KMS-11 (cell line): ENCODE measurements around the gene LMNTD2.

Experiments used
- H2AFZ ChIP-seq: fragments of 200-600 bp; sonication (generic); 2 replicates; pipeline ENCODE4 v1.6.1; 2016; ENCODE audit warnings: antibody characterized with exemption, mixed run types, low read depth
- H3K27ac ChIP-seq: fragments of 200-600 bp; sonication (generic); 2 replicates; pipeline ENCODE4 v1.6.1; 2016; ENCODE audit warnings: mild to moderate bottlenecking, mixed run types
- H3K27me3 ChIP-seq: fragments of 200-600 bp; sonication (generic); 2 replicates; pipeline ENCODE4 v1.6.1; 2017; ENCODE audit warnings: mild to moderate bottlenecking, low read depth, mixed run types, moderate library complexity; ENCODE audit not compliant: insufficient read depth
- H3K36me3 ChIP-seq: fragments of 200-600 bp; sonication (generic); 2 replicates; pipeline ENCODE4 v1.6.1; 2017; ENCODE audit warnings: mild to moderate bottlenecking, mixed run types; ENCODE audit not compliant: insufficient read depth
- H3K4me1 ChIP-seq: fragments of 200-600 bp; sonication (generic); 2 replicates; pipeline ENCODE4 v1.6.1; 2016; ENCODE audit warnings: mild to moderate bottlenecking, low read depth, mixed run types; ENCODE audit not compliant: poor library complexity, severe bottlenecking
- H3K4me2 ChIP-seq: fragments of 200-600 bp; sonication (generic); 2 replicates; pipeline ENCODE4 v1.7.0; 2016; ENCODE audit warnings: mild to moderate bottlenecking, mixed run types
- H3K4me3 ChIP-seq: fragments of 200-600 bp; sonication (generic); IDR thresholded peaks from 2 replicates; pipeline ENCODE4 v1.6.1; 2017; ENCODE audit warnings: low read depth, low read length, mixed read lengths; ENCODE audit not compliant: insufficient read depth
- H3K79me2 ChIP-seq: fragments of 200-600 bp; sonication (generic); 2 replicates; pipeline ENCODE4 v1.6.1; 2016; ENCODE audit warnings: low read depth, mixed run types; ENCODE audit not compliant: insufficient read depth
- H3K9ac ChIP-seq: fragments of 200-600 bp; sonication (generic); 2 replicates; pipeline ENCODE4 v1.6.1; 2016; ENCODE audit warnings: mild to moderate bottlenecking, mixed run types
- H4K20me1 ChIP-seq: fragments of 200-600 bp; sonication (generic); 2 replicates; pipeline ENCODE4 v1.6.1; 2016; ENCODE audit warnings: mild to moderate bottlenecking, mixed run types; ENCODE audit not compliant: insufficient read depth
- CTCF ChIP-seq: fragments of 200-600 bp; sonication (generic); conservative IDR thresholded peaks from 2 replicates; pipeline ENCODE4 v1.6.1; 2017; ENCODE audit warnings: low read depth, mild to moderate bottlenecking, antibody characterized with exemption, low read length, moderate library complexity, mixed read lengths

Gene LMNTD2

GRCh38 chr11:607971-608659 lies 47.6 kb upstream of the LMNTD2 start:
- Histone ChIP-seq H3K27ac (no peak overlapping the region), H3K36me3 (no peaks in the 10 kb centered on the region; the same call in 1 of the 2 replicates), H3K79me2 (no peaks in the 10 kb centered on the region), H3K9ac (no peak overlapping the region), H3K4me2 (no peak overlapping the region), H3K4me3 (no peak overlapping the region), H3K4me1 (no peaks in the 10 kb centered on the region), H2AFZ (no peak overlapping the region), H4K20me1 (no peaks in the 10 kb centered on the region), H3K27me3 (no peaks in the 10 kb centered on the region)
- TF ChIP-seq CTCF, result no peak

- H3K4me1 ChIP-seq, result no peaks in the 10 kb centered on the region
These were observed 46.7 kb upstream of the LMNTD2 start for GRCh38 chr11:607020-607780.

GRCh38 chr11:606245-606644 lies 45.7 kb upstream of the LMNTD2 start:
- Histone ChIP-seq H3K27ac (no peak overlapping the region), H2AFZ (no peak overlapping the region), H3K79me2 (no peaks in the 10 kb centered on the region), H3K36me3 (no peaks in the 10 kb centered on the region; the same call in 1 of the 2 replicates), H3K27me3 (no peaks in the 10 kb centered on the region), H3K9ac (no peak overlapping the region), H4K20me1 (no peaks in the 10 kb centered on the region), H3K4me3 (no peak overlapping the region), H3K4me1 (no peaks in the 10 kb centered on the region), H3K4me2 (no peak overlapping the region)
- TF ChIP-seq CTCF, result no peak

More at GRCh38 chr11:607020-607780, 46.7 kb upstream of the LMNTD2 start:
- no peak overlapping the region for H3K9ac ChIP-seq
- H3K27ac ChIP-seq, result no peak overlapping the region
- no peak overlapping the region for H3K4me3 ChIP-seq
- H3K79me2 ChIP-seq, result no peaks in the 10 kb centered on the region
- H3K4me2 ChIP-seq, result no peak overlapping the region
- H2AFZ ChIP-seq, result no peak overlapping the region
- no peaks in the 10 kb centered on the region for H3K27me3 ChIP-seq
- H3K36me3 ChIP-seq, result no peaks in the 10 kb centered on the region; the same call in 1 of the 2 replicates
- no peak for TF ChIP-seq CTCF
- no peaks in the 10 kb centered on the region for H4K20me1 ChIP-seq

GRCh38 chr11:605286-606129 lies 45.0 kb upstream of the LMNTD2 start:
- no peaks in the 10 kb centered on the region; the same call in 1 of the 2 replicates for H3K36me3 ChIP-seq
- no peak overlapping the region for H3K4me2 ChIP-seq
- H2AFZ ChIP-seq, result no peak overlapping the region
- no peak overlapping the region for H3K4me3 ChIP-seq
- H3K27ac ChIP-seq, result no peak overlapping the region
- no peaks in the 10 kb centered on the region for H3K4me1 ChIP-seq
- H4K20me1 ChIP-seq, result no peaks in the 10 kb centered on the region
- no peak for TF ChIP-seq CTCF
- no peaks in the 10 kb centered on the region for H3K27me3 ChIP-seq
- H3K79me2 ChIP-seq, result no peaks in the 10 kb centered on the region
- no peak overlapping the region for H3K9ac ChIP-seq
